NB4 (cell line): ENCODE measurements around the gene ADARB2.

ENCODE experiments used
- POLR2A ChIP-seq: IDR thresholded peaks from 2 replicates; pipeline ENCODE4 v1.6.1; 2011; ENCODE audit warnings: mild to moderate bottlenecking; ENCODE audit not compliant: insufficient read length; ENCODE audit errors: extremely low read depth
- TF ChIP-seq, protein P1 (sequence below): IDR thresholded peaks from one replicate; pipeline ENCODE4 v1.5.1; 2012; ENCODE audit warnings: low read depth, low read length

DNA sequence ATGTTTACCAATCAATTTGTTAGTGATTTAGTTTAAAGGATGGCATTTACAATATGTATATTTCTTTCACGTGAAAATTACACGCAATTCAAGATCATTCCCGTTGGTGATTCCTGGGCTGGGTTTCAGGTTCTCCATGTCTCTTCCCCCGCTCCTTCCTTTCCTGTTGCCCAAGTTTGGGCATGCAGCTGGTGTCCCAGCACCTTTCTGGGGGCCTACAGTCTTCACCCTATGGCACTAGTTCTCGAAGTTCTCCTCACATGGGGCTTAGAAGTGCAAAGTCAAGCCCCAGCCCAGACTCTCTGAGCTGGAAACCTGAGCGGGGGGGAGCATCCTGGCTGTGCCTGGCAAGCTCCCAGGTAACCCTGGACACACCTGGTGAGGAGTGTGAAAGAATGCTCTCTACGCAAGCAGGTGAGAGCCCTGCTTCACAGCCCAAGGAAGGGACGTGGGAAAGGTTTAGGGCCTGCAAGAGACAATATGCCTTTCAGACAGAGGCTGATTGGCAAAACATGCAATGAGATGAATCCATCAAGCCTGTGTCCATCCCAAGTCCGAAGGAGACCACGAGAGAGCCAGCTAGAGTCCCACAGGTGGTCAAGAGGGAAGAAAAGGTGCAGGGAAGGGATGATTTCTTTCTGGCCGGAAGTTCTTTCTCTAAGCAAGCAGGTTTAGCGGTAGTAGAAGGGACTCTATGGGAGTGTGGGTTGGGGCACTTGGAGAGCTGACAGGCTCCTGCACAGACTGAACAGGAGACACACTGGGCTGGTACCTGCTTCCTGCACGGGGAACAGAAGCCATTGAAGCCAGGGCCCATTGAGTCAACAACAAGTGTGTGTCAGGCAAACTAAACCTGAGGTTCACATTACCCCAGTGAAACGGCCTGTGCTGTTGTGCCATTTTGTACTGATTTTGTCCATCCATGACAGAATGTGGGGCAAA is 131.1 kb downstream of the ADARB2 start:
- TF ChIP-seq, protein P1, sequence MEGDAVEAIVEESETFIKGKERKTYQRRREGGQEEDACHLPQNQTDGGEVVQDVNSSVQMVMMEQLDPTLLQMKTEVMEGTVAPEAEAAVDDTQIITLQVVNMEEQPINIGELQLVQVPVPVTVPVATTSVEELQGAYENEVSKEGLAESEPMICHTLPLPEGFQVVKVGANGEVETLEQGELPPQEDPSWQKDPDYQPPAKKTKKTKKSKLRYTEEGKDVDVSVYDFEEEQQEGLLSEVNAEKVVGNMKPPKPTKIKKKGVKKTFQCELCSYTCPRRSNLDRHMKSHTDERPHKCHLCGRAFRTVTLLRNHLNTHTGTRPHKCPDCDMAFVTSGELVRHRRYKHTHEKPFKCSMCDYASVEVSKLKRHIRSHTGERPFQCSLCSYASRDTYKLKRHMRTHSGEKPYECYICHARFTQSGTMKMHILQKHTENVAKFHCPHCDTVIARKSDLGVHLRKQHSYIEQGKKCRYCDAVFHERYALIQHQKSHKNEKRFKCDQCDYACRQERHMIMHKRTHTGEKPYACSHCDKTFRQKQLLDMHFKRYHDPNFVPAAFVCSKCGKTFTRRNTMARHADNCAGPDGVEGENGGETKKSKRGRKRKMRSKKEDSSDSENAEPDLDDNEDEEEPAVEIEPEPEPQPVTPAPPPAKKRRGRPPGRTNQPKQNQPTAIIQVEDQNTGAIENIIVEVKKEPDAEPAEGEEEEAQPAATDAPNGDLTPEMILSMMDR: no peak
- TF ChIP-seq POLR2A: no peak
